WERI-Rb-1 (cell line): Measurements from ENCODE around the gene COPS4.
"Not testable (repeated sequence)": the region's sequence is repeated elsewhere in the genome, so short reads cannot be mapped to it uniquely, and the experiment has no call there.

Experiments
- DNase-seq: peaks from one replicate; pipeline ENCODE4 v3.0.0-alpha.2; 2020
- H3K27ac ChIP-seq: fragments of 250-450 bp; sonication (Bioruptor Pico); 2 replicates; pipeline ENCODE4 v1.5.1; 2020; ENCODE audit warnings: mild to moderate bottlenecking, moderate library complexity
- H3K27me3 ChIP-seq: fragments of 250-450 bp; sonication (Bioruptor Pico); 2 replicates; pipeline ENCODE4 v1.5.1; 2021; ENCODE audit warnings: mild to moderate bottlenecking, low read depth, moderate library complexity; ENCODE audit not compliant: insufficient read depth, severe bottlenecking
- H3K36me3 ChIP-seq: fragments of 250-450 bp; sonication (Bioruptor Pico); 2 replicates; pipeline ENCODE4 v1.5.1; 2020; ENCODE audit warnings: mild to moderate bottlenecking, moderate library complexity
- H3K4me3 ChIP-seq: 2 replicates; pipeline ENCODE4 v1.5.1; 2011; ENCODE audit warnings: low read depth, mild to moderate bottlenecking, control low read depth, low read length
- H3K9me3 ChIP-seq: fragments of 250-450 bp; sonication (Bioruptor Pico); 2 replicates; pipeline ENCODE4 v1.5.1; 2021; ENCODE audit warnings: mild to moderate bottlenecking, moderate library complexity; ENCODE audit not compliant: severe bottlenecking
- CTCF ChIP-seq: IDR thresholded peaks from 2 replicates; pipeline ENCODE4 v1.5.1; 2011; ENCODE audit warnings: low read depth, mild to moderate bottlenecking, control low read depth, inconsistent platforms, low read length

The COPS4 gene

GRCh38 chr4:83036991-83037665, 2.1 kb downstream of the COPS4 start:
- no peaks in the 10 kb centered on the region for H3K27me3 ChIP-seq
- DNase-seq = no peak
- no peak overlapping the region for H3K27ac ChIP-seq
- TF ChIP-seq CTCF = no peak
- H3K9me3 ChIP-seq = no peaks in the 10 kb centered on the region
- H3K36me3 ChIP-seq = peaks cover 3% of the 10 kb centered on the region
- H3K4me3 ChIP-seq = no peak overlapping the region

- H3K27me3 ChIP-seq = no peaks in the 10 kb centered on the region
- no peak overlapping the region for H3K27ac ChIP-seq
- TF ChIP-seq CTCF = no peak
- H3K4me3 ChIP-seq = no peak overlapping the region
- H3K9me3 ChIP-seq = no peaks in the 10 kb centered on the region
- no peak for DNase-seq
- H3K36me3 ChIP-seq = peaks cover 4% of the 10 kb centered on the region
Observed at GRCh38 chr4:83040269-83040668, 5.3 kb downstream of the COPS4 start.

GRCh38 chr4:83043157-83043556, 8.2 kb downstream of the COPS4 start:
- not testable (repeated sequence) for H3K9me3 ChIP-seq, H3K27ac ChIP-seq, H3K27me3 ChIP-seq, H3K4me3 ChIP-seq, DNase-seq
- H3K36me3 ChIP-seq = peaks cover 10% of the 10 kb centered on the region

GRCh38 chr4:83043801-83044407, 8.9 kb downstream of the COPS4 start:
- Histone ChIP-seq H3K36me3 (peaks cover 10% of the 10 kb centered on the region), H3K9me3 (no peaks in the 10 kb centered on the region), H3K27ac (no peak overlapping the region), H3K27me3 (no peaks in the 10 kb centered on the region), H3K4me3 (no peak overlapping the region)
- no peak for TF ChIP-seq CTCF
- DNase-seq = no peak

GRCh38 chr4:83046693-83047473, 11.9 kb downstream of the COPS4 start:
- TF ChIP-seq CTCF = no peak
- Histone ChIP-seq H3K27ac (no peak overlapping the region), H3K36me3 (peaks cover 24% of the 10 kb centered on the region), H3K9me3 (no peaks in the 10 kb centered on the region), H3K4me3 (no peak overlapping the region), H3K27me3 (no peaks in the 10 kb centered on the region)
- no peak for DNase-seq

GRCh38 chr4:83048781-83049180, 13.8 kb downstream of the COPS4 start:
- H3K27me3 ChIP-seq, DNase-seq, H3K27ac ChIP-seq, H3K4me3 ChIP-seq, H3K9me3 ChIP-seq: not testable (repeated sequence)
- peaks cover 34% of the 10 kb centered on the region for H3K36me3 ChIP-seq
